ENCODE data around the gene ZFP36L1.

The ZFP36L1 gene

DNA sequence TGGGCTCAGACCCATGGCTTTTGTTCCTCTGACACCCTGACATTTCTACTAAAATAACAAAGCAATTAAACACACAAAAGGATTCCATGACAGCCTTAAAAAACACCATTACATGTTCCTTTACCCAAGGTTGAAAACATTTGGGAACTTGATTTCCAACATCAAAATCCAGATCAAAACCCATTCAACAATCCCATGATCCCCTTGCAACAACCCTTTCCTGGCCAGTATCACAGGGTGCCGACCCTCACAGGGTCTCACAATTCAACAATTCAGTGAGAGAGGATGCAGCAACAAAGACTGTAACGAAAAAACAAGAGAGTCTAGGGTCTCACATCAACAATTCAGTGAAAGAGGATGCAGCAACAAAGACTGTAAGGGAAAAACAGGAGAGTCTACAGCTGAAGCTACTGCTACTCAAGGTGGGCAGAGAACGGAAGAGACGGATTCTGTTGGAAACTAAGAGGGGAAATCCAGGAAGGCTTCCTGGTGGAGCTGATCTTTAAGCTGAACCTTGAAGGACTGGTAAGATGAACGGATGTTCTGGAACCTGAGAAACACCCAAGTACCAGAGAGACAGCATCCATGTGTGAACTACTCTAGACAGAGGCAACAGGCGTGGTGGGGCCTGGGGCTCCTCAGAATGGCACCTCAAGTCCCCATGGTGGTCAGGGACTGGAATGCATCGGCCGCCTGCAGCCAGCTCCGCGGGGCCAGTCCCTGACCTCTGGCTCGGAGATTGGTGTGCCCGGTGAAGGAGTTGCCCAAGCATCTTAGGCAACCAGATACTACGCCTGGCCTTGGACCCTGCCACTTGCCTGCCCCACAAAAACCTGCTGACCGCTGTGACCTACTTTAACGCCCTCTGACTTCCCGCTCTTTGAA lies 22.7 kb upstream of the ZFP36L1 start:
- no peaks in the 10 kb centered on the region for H3K27me3 ChIP-seq (ENCODE audit: insufficient read depth, low read length)
- H3K4me1 ChIP-seq (ENCODE audit: insufficient read depth, low read length): peaks cover 35% of the 10 kb centered on the region
- H3K27ac ChIP-seq (ENCODE audit: low read depth, low read length): peak overlapping the region; percentile 89
- peak overlapping the region; percentile 86 for H3K9ac ChIP-seq (ENCODE audit: low read depth, low read length)
- H3K9me3 ChIP-seq (ENCODE audit: insufficient read depth, low read depth, low read length): no peaks in the 10 kb centered on the region
- H3K4me3 ChIP-seq (ENCODE audit: low read length): peak overlapping the region; percentile 47; the same call in 1 of the 2 replicates
- H3K36me3 ChIP-seq (ENCODE audit: insufficient read depth, low read length): no peaks in the 10 kb centered on the region
- 83% methylated on average over 16 of the region's 16 CpGs for WGBS

GRCh38 chr14:68814539-68815297 lies 21.9 kb upstream of the ZFP36L1 start:
- peak overlapping the region; percentile 21; the same call in 1 of the 2 replicates for H3K9ac ChIP-seq (ENCODE audit: low read depth, low read length)
- peak overlapping the region; percentile 15; the same call in 1 of the 2 replicates for H3K4me3 ChIP-seq (ENCODE audit: low read length)
- H3K9me3 ChIP-seq (ENCODE audit: insufficient read depth, low read depth, low read length): no peaks in the 10 kb centered on the region
- H3K4me1 ChIP-seq (ENCODE audit: insufficient read depth, low read length): peaks cover 32% of the 10 kb centered on the region
- H3K27ac ChIP-seq (ENCODE audit: low read depth, low read length): peak overlapping the region; percentile 39; the same call in 1 of the 2 replicates
- H3K36me3 ChIP-seq (ENCODE audit: insufficient read depth, low read length): no peaks in the 10 kb centered on the region
- WGBS: 10% methylated on average over 12 of the region's 12 CpGs
- H3K27me3 ChIP-seq (ENCODE audit: insufficient read depth, low read length): no peaks in the 10 kb centered on the region

GRCh38 chr14:68814238-68814538 lies 21.3 kb upstream of the ZFP36L1 start:
- no peak overlapping the region for H3K9ac ChIP-seq (ENCODE audit: low read depth, low read length)
- no peaks in the 10 kb centered on the region for H3K9me3 ChIP-seq (ENCODE audit: insufficient read depth, low read depth, low read length)
- no peaks in the 10 kb centered on the region for H3K27me3 ChIP-seq (ENCODE audit: insufficient read depth, low read length)
- no peaks in the 10 kb centered on the region for H3K36me3 ChIP-seq (ENCODE audit: insufficient read depth, low read length)
- H3K4me1 ChIP-seq (ENCODE audit: insufficient read depth, low read length): peaks cover 30% of the 10 kb centered on the region
- 39% methylated on average over 2 of the region's 2 CpGs for WGBS
- H3K27ac ChIP-seq (ENCODE audit: low read depth, low read length): no peak overlapping the region
- peak overlapping the region; percentile 2; the same call in 1 of the 2 replicates for H3K4me3 ChIP-seq (ENCODE audit: low read length)

- WGBS: 65% methylated on average over 5 of the region's 5 CpGs
Measured at GRCh38 chr14:68813318-68813838, 20.5 kb upstream of the ZFP36L1 start.

GRCh38 chr14:68811171-68811570 lies 18.3 kb upstream of the ZFP36L1 start:
- no peak overlapping the region for H3K4me3 ChIP-seq (ENCODE audit: low read length)
- no peaks in the 10 kb centered on the region for H3K27me3 ChIP-seq (ENCODE audit: insufficient read depth, low read length)
- WGBS: 89% methylated on average over 10 of the region's 10 CpGs
- no peaks in the 10 kb centered on the region for H3K9me3 ChIP-seq (ENCODE audit: insufficient read depth, low read depth, low read length)
- no peak overlapping the region for H3K9ac ChIP-seq (ENCODE audit: low read depth, low read length)
- peaks cover 22% of the 10 kb centered on the region for H3K4me1 ChIP-seq (ENCODE audit: insufficient read depth, low read length)
- no peaks in the 10 kb centered on the region for H3K36me3 ChIP-seq (ENCODE audit: insufficient read depth, low read length)
- no peak overlapping the region for H3K27ac ChIP-seq (ENCODE audit: low read depth, low read length)

More at GRCh38 chr14:68813318-68813838, 20.5 kb upstream of the ZFP36L1 start:
- H3K36me3 ChIP-seq (ENCODE audit: insufficient read depth, low read length): no peaks in the 10 kb centered on the region
- no peak overlapping the region for H3K4me3 ChIP-seq (ENCODE audit: low read length)
- H3K4me1 ChIP-seq (ENCODE audit: insufficient read depth, low read length): peaks cover 26% of the 10 kb centered on the region
- no peaks in the 10 kb centered on the region for H3K9me3 ChIP-seq (ENCODE audit: insufficient read depth, low read depth, low read length)
- H3K9ac ChIP-seq (ENCODE audit: low read depth, low read length): no peak overlapping the region
- no peak overlapping the region for H3K27ac ChIP-seq (ENCODE audit: low read depth, low read length)
- no peaks in the 10 kb centered on the region for H3K27me3 ChIP-seq (ENCODE audit: insufficient read depth, low read length)

DNA sequence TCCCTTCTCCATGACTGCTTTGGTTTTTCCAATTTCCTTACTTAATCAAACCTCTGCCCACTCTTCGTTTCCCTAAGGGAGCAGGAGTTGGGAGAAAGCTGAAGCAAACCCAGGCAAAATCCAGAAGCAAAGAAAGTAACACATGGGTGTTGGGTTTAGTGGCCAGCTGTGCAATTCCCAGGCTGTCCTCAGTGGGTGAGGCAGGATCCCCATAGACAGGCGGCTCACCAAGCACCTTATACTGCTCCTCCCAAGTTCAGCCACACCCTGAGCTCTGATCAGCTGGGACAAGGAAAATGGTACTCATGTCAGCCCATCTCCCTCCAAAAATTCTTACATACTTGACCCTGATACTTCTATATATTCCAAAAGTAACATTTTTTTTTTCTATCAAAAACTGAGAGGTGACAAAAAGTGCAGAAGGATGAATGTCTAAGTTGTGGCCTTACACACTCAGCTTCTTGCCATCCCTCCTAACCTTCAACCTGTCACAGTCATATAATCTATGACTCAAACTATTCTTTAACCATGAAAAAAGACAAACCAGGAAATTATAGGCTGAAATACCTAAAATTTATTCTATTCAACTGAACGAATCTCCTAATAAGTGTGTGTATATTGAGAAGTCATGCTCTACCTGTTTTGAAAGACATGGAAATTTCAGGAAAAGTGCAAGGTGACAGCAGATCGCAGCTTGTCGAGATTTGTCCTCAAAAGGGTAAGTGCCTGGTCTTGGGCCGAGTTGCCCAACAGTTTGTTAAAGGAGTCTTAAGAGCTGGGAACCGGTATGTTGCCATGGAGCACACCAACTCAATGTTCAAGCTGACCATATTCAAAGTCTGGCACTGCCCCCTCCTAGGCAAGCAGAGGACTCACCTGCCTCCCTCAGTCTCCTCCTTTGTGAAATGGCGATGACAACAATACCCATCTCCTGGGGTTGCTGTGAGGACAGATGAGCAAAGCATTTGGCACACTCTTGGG lies 17.6 kb upstream of the ZFP36L1 start:
- Histone ChIP-seq H3K4me1 (ENCODE audit: insufficient read depth, low read length) (peaks cover 18% of the 10 kb centered on the region), H3K4me3 (ENCODE audit: low read length) (no peak overlapping the region), H3K9ac (ENCODE audit: low read depth, low read length) (no peak overlapping the region), H3K27me3 (ENCODE audit: insufficient read depth, low read length) (no peaks in the 10 kb centered on the region), H3K36me3 (ENCODE audit: insufficient read depth, low read length) (no peaks in the 10 kb centered on the region), H3K9me3 (ENCODE audit: insufficient read depth, low read depth, low read length) (no peaks in the 10 kb centered on the region), H3K27ac (ENCODE audit: low read depth, low read length) (no peak overlapping the region)
- WGBS: 88% methylated on average over 8 of the region's 8 CpGs

GRCh38 chr14:68809524-68809923 lies 16.7 kb upstream of the ZFP36L1 start:
- Histone ChIP-seq H3K27me3 (ENCODE audit: insufficient read depth, low read length) (no peaks in the 10 kb centered on the region), H3K27ac (ENCODE audit: low read depth, low read length) (no peak overlapping the region), H3K4me3 (ENCODE audit: low read length) (no peak overlapping the region), H3K4me1 (ENCODE audit: insufficient read depth, low read length) (peaks cover 9% of the 10 kb centered on the region), H3K9ac (ENCODE audit: low read depth, low read length) (no peak overlapping the region), H3K36me3 (ENCODE audit: insufficient read depth, low read length) (no peaks in the 10 kb centered on the region), H3K9me3 (ENCODE audit: insufficient read depth, low read depth, low read length) (peaks cover 4% of the 10 kb centered on the region; the same call in 1 of the 2 replicates)
- 89% methylated on average over 4 of the region's 4 CpGs for WGBS

- no peak overlapping the region for H3K27ac ChIP-seq (ENCODE audit: low read depth, low read length)
- peaks cover 11% of the 10 kb centered on the region; the same call in 1 of the 2 replicates for H3K9me3 ChIP-seq (ENCODE audit: insufficient read depth, low read depth, low read length)
- no peaks in the 10 kb centered on the region for H3K27me3 ChIP-seq (ENCODE audit: insufficient read depth, low read length)
- no peak overlapping the region for H3K9ac ChIP-seq (ENCODE audit: low read depth, low read length)
- H3K36me3 ChIP-seq (ENCODE audit: insufficient read depth, low read length): no peaks in the 10 kb centered on the region
- no peak overlapping the region for H3K4me3 ChIP-seq (ENCODE audit: low read length)
- 87% methylated on average over 7 of the region's 7 CpGs for WGBS
- peaks cover 3% of the 10 kb centered on the region for H3K4me1 ChIP-seq (ENCODE audit: insufficient read depth, low read length)
Measured at GRCh38 chr14:68808696-68809480, 16.0 kb upstream of the ZFP36L1 start.

GRCh38 chr14:68807987-68808386 lies 15.1 kb upstream of the ZFP36L1 start:
- Histone ChIP-seq H3K27ac (ENCODE audit: low read depth, low read length) (no peak overlapping the region), H3K36me3 (ENCODE audit: insufficient read depth, low read length) (no peaks in the 10 kb centered on the region), H3K9me3 (ENCODE audit: insufficient read depth, low read depth, low read length) (peaks cover 12% of the 10 kb centered on the region; the same call in 1 of the 2 replicates), H3K27me3 (ENCODE audit: insufficient read depth, low read length) (no peaks in the 10 kb centered on the region), H3K4me3 (ENCODE audit: low read length) (no peak overlapping the region), H3K4me1 (ENCODE audit: insufficient read depth, low read length) (peaks cover 3% of the 10 kb centered on the region; the same call in 1 of the 2 replicates), H3K9ac (ENCODE audit: low read depth, low read length) (no peak overlapping the region)
- 97% methylated on average over 7 of the region's 7 CpGs for WGBS

DNA sequence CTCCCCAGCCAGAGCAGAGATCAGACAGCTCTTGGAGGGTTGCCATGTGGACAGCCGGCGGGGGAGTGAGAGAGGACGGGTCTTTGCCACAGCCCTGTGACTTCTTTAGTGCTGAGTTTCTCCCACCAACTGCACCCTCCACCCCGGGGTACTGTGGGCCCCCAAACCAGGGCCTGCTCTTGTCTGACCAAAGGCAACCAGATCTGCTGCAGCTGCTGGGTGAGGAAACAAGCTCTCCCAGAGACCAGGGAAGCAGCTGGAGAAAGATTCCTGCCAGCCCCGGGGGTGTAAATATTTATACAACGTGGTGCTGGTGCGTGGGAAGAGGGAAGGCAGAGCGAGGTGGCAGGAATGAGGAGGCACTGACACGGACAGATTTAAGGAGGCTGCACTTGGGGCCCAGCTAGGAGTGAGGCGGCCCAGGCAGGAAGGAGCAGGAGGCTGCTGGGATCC lies 14.3 kb upstream of the ZFP36L1 start:
- 77% methylated on average over 10 of the region's 10 CpGs for whole genome bisulfite sequencing
- no peaks in the 10 kb centered on the region for H3K36me3 ChIP-seq (ENCODE audit: insufficient read depth, low read length)
- H3K27ac ChIP-seq (ENCODE audit: low read depth, low read length): no peak overlapping the region
- H3K9me3 ChIP-seq (ENCODE audit: insufficient read depth, low read depth, low read length): peaks cover 12% of the 10 kb centered on the region; the same call in 1 of the 2 replicates
- H3K27me3 ChIP-seq (ENCODE audit: insufficient read depth, low read length): no peaks in the 10 kb centered on the region
- H3K4me1 ChIP-seq (ENCODE audit: insufficient read depth, low read length): peaks cover 3% of the 10 kb centered on the region; the same call in 1 of the 2 replicates
- no peak overlapping the region for H3K9ac ChIP-seq (ENCODE audit: low read depth, low read length)
- no peak overlapping the region for H3K4me3 ChIP-seq (ENCODE audit: low read length)

Measured in HUES64 (cell line).